ENCODE data around the gene STK11.
"Not testable (repeated sequence)": the region's sequence is repeated elsewhere in the genome, so short reads cannot be mapped to it uniquely, and the experiment has no call there.

The STK11 gene

DNA sequence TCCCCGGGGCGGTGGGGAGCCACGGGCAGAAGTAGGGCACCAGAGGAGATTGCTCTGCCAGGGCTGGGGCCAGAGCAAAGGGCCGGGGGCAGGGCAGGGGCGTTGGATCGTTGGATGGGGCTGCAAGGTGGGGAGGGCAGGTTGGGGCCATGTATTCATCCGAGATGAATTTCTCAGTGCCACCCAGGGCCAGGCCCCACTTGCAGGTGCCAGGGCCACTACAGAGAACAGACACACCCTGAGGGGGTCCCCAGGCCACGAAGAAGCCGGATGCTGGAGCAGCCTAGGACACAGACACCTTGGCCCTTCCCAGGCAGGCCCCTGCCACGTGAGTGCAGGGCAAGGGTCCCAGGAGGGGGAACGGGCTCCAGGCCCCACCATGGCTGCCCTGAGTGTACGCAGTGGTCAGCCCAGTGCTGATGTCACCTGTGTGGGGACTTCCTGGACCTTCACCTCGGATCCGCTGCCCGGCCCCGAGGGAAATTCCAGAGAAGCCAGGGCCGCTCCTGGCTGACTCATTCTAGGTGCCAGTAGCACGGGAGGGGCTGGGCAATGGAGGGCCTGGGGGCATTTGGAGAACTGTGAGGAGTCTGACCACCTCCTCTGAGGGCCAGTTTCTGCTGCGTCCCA is 21.9 kb upstream of the STK11 start:
- no peak for TF ChIP-seq CTCF (IDR thresholded peaks at IDR 0.05; ENCODE audit: control extremely low read depth, extremely low read depth, low read depth, missing control alignments)
- POLR2A ChIA-PET = no interaction called here
- CTCF ChIA-PET = interaction anchor here (1.3 to 1.7 kb wide), 2 partner anchors 10 to 61 kb away, joined by 3 to 4 read pairs; no protein-coding TSS in a partner anchor
- peak; percentile 69 for DNase-seq (ENCODE audit: extremely low spot score)

- POLR2A ChIA-PET = no interaction called here
These were observed 16.2 kb upstream of the STK11 start for GRCh38 chr19:1189419-1189818.

DNA sequence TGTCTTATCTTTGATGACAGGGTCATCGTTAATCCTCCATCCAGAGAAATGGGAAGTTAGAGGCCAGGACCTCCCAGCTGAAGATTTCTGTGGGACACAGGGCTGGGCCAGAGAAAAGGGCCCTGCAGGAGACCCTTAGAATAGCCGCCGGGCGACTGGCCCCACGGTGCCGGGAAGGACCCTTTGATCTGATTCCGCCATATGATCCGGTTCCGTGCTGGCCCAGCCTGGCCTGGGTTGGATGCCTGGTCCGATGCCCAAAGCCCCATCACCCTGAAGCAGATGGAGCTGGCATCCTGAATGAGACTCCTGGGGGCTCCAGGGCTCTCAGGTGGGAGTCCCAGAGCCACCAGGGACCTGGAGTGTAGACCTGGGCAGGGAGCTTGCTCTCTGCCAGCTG is 6.0 kb upstream of the STK11 start:
- TF ChIP-seq CTCF (IDR thresholded peaks at IDR 0.05; ENCODE audit: control extremely low read depth, extremely low read depth, low read depth, missing control alignments) = no peak
- CTCF ChIA-PET = interaction anchor here (1.1 to 3.4 kb wide), 4 partner anchors 8 to 87 kb away, joined by 3 to 29 read pairs (median 4); no protein-coding TSS in a partner anchor
- no peak for DNase-seq (ENCODE audit: extremely low spot score)
- POLR2A ChIA-PET = no interaction called here

More at GRCh38 chr19:1189419-1189818, 16.2 kb upstream of the STK11 start:
- CTCF ChIA-PET = no interaction called here
- DNase-seq (ENCODE audit: extremely low spot score) = no peak
- no peak for TF ChIP-seq CTCF (IDR thresholded peaks at IDR 0.05; ENCODE audit: control extremely low read depth, extremely low read depth, low read depth, missing control alignments)

GRCh38 chr19:1200614-1201013 is 5.0 kb upstream of the STK11 start:
- POLR2A ChIA-PET; DNase-seq (ENCODE audit: extremely low spot score): not testable (repeated sequence)
- CTCF ChIA-PET = interaction anchor here (0.8 to 3.4 kb wide), 7 partner anchors 8 to 88 kb away, joined by 3 to 29 read pairs (median 3); no protein-coding TSS in a partner anchor

DNA sequence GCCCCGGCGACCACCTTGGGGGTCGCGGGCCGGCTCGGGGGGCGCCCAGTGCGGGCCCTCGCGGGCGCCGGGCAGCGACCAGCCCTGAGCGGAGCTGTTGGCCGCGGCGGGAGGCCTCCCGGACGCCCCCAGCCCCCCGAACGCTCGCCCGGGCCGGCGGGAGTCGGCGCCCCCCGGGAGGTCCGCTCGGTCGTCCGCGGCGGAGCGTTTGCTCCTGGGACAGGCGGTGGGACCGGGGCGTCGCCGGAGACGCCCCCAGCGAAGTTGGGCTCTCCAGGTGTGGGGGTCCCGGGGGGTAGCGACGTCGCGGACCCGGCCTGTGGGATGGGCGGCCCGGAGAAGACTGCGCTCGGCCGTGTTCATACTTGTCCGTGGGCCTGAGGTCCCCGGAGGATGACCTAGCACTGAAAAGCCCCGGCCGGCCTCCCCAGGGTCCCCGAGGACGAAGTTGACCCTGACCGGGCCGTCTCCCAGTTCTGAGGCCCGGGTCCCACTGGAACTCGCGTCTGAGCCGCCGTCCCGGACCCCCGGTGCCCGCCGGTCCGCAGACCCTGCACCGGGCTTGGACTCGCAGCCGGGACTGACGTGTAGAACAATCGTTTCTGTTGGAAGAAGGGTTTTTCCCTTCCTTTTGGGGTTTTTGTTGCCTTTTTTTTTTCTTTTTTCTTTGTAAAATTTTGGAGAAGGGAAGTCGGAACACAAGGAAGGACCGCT is 729 bp downstream of the STK11 start:
- TF ChIP-seq CTCF (IDR thresholded peaks at IDR 0.05; ENCODE audit: control extremely low read depth, extremely low read depth, low read depth, missing control alignments) = no peak
- POLR2A ChIA-PET = no interaction called here
- CTCF ChIA-PET = interaction anchor here (1.2 kb wide), 1 partner anchor 60 kb away, joined by 5 read pairs; no protein-coding TSS in a partner anchor
- no peak for DNase-seq (ENCODE audit: extremely low spot score)

DNA sequence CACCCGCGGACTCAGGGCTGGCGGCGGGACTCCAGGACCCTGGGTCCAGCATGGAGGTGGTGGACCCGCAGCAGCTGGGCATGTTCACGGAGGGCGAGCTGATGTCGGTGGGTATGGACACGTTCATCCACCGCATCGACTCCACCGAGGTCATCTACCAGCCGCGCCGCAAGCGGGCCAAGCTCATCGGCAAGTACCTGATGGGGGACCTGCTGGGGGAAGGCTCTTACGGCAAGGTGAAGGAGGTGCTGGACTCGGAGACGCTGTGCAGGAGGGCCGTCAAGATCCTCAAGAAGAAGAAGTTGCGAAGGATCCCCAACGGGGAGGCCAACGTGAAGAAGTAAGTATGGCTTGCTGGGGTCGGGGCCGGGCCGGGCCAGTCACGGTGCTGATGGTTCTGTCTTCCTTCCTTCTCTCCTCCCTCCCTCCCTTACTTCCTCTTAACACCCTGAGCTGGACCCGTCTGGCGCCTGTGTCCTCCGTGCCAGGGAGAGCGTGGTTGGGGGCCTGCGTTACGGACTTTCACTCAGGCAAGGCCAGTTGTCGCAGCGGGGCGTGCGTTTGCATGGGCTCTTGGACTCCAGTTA is 1.4 kb downstream of the STK11 start:
- ChIA-PET POLR2A (no interaction called here), CTCF (interaction anchor here (1.2 kb wide), 1 partner anchor 59 kb away, joined by 5 read pairs; no protein-coding TSS in a partner anchor)
- no peak for TF ChIP-seq CTCF (IDR thresholded peaks at IDR 0.05; ENCODE audit: control extremely low read depth, extremely low read depth, low read depth, missing control alignments)
- no peak for DNase-seq (ENCODE audit: extremely low spot score)

- POLR2A ChIA-PET; DNase-seq (ENCODE audit: extremely low spot score): not testable (repeated sequence)
- CTCF ChIA-PET = interaction anchor here (1.3 kb wide), 1 partner anchor 9 kb away, joined by 3 read pairs; no protein-coding TSS in a partner anchor
These were observed 3.3 kb downstream of the STK11 start for GRCh38 chr19:1208830-1209229.
